HG03460 (cell line): ENCODE data around the gene GPC5.
"Not testable (repeated sequence)": the region's sequence is repeated elsewhere in the genome, so short reads cannot be mapped to it uniquely, and the experiment has no call there.

Source experiments
- ATAC-seq: cut with Tn5 transposase; IDR thresholded peaks from one replicate; pipeline ENCODE4 v1.9.1; 2021; ENCODE audit not compliant: unreplicated experiment

Gene GPC5

GRCh38 chr13:91767651-91768050, 369.2 kb downstream of the GPC5 start:
- no peak for ATAC-seq

GRCh38 chr13:91768746-91769145, 370.3 kb downstream of the GPC5 start:
- no peak for ATAC-seq

DNA sequence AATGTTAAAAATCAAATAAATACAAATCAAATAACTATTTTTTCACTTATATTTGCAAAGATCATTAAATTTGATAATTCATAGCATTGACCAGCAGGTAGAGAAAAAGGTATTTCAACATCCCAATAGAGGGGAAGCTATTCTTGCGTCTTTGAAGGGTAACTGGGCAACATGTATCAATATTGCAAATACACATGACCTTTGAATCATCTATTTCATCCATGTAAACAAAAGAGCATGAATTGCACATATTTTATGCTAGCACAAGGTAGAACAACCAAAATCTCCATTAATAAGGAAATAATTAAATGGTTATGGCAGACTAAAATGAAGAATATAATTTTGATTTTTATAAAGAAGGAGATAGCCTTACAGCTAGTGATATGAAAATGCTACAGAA, 372.8 kb downstream of the GPC5 start:
- ATAC-seq, result no peak

- ATAC-seq, result no peak
Observed at GRCh38 chr13:91773591-91774227, 375.3 kb downstream of the GPC5 start.

GRCh38 chr13:91774397-91774796, 376.0 kb downstream of the GPC5 start:
- ATAC-seq, result no peak

DNA sequence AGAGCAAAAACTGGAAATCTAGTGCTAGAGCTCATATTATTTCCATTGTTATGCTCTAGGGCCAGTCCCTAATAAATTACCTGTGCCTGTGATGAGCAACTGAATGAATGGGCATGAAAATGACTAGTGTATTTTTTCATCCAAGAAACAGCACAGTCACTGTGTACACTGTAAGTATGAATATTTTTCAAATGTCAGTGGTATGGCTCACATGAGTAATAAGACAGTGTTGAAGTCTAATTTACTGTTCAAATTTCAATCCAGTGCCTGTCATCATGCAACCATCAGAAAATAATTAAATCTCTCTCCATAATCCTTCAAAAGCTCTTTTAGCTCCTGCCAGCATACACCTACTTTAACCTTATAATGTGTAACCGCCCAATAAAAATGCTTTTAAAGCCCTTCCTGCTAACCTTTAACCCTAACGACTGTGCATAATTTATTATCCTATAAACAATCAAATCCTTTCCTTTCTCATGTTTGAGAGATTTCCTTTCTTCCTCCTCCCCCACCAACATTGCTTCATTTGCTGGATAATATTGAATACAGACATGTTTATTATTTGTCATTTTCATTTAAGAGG, 378.3 kb downstream of the GPC5 start:
- ATAC-seq, result no peak

GRCh38 chr13:91778123-91778522, 379.7 kb downstream of the GPC5 start:
- ATAC-seq, result no peak

DNA sequence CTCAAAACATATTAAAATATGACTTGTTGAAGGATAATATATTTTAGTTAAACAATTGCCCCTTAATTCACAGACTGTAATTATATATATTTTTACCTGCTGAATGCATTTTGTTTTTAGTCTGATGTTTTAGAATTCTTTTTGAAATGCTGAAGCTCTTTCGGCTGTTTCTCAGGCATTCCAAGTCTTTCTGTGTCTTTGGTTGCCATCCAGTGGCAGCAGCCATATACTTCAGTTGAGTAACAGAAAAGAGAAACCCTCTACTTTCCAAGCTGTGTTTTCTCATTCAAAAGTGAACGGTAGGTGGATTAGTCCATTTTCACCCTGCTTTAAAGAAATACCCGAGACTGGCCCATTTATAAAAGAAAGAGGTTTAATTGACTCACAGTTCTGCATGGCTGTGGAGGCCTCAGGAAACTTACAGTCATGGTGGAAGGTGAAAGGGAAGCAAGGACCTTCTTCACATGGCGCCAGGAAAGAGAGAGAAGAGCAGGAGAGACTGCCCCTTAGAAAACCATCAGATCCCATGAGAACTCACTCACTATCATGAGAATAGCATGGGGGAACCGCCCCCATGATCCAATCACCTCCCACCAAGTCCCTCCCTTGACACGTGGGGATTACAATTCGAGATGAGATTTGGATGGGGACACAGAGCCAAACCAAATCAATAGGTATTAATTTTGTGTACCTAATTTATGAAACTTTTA, 383.7 kb downstream of the GPC5 start:
- ATAC-seq, result not testable (repeated sequence)

GRCh38 chr13:91785431-91786119, 387.2 kb downstream of the GPC5 start:
- ATAC-seq, result no peak

DNA sequence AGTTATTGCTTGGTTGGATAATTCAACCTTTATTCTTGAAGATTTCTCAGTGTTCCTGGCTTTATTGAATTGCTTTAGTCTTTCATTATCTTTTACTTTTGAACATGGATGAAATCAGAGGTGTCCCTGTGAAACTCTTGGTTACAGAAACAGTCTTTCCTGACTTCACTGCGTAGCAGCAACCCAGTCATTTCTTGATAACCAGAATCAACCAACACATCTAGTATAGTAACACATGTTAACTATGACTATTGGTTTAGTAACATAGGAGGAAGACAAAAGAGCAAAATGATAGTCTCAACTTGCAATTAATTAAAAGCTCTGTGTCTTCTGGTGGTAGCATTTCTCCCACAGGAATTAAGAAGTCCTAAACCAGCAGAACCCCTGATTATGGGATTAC, 393.6 kb downstream of the GPC5 start:
- no peak for ATAC-seq

DNA sequence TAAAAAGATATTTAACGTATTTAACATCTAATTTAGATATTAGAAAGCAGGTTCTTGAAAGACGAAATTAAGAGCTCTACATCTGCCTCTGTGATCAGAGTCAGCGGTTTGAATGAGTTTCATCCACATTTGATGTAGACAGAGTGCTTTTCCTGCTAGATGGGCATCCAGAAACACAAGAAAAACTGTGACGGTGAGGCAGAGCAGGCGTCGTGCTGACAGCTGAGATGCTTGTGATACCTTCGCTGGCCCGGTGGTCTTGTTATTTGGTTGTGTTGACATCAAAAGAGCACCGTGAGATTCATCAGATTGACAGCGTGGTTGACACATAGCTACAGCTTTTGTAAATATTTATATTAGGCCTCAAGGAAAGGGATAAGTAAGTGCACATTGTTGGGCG, 399.1 kb downstream of the GPC5 start:
- ATAC-seq, result no peak

- not testable (repeated sequence) for ATAC-seq
Observed at GRCh38 chr13:91798338-91798737, 399.9 kb downstream of the GPC5 start.

DNA sequence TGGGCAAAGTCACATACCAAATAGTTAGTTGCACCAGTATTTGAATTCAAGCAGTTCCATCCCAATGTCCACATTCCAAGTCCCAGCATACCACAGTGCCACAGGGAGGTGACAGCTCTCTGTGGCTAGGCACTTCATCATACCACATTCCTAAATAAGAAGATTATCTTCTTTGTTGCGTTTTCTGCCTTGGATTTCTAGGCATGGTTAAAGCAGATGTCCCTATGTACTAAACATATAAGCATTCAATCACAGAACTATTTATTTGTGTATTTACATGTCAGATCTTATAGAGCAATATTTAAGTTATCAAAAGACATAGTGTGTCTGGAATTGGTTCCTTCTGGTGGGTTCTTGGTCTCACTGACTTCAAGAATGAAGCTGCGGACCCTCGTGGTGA, 403.4 kb downstream of the GPC5 start:
- not testable (repeated sequence) for ATAC-seq

DNA sequence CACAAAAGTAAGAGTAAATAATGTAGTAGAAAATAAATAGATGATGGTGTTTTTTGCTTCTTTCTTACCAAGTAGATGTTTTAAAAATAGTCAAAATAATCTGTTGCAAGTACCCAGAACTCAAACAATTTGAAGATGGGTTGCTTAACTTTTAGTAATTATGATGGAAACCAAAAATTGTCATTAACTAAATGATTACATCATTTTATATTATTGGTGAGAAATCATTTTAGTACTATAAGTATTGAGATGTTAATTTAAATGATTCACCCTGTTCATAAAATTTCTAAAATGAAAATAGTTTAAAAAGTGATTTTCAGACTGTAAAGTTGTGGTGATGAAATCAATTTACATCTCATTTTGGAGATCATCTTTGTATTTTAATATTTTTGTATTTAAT, 404.5 kb downstream of the GPC5 start:
- no peak for ATAC-seq

DNA sequence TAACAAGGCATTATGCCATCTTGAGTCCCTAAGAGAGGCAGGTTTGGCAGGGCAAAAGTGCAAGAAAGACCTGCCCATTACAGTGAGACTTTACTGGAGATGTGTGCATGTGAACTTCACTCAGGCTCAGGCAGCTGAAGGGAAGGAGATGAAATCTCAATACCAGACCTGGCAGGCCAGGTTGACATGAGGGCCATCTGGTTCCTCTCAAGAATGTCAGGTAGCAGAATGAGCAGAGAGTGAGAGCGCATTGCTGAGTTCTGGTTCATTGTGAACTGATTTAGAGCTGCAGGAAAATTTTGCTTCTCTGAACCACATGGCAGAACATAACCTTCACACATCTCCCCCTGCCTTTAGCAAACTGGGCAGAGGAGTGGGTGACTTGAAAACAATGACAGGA, 406.3 kb downstream of the GPC5 start:
- no peak for ATAC-seq

GRCh38 chr13:91805605-91806004, 407.2 kb downstream of the GPC5 start:
- ATAC-seq, result no peak

- ATAC-seq, result no peak
Observed at GRCh38 chr13:91809161-91809560, 410.7 kb downstream of the GPC5 start.

DNA sequence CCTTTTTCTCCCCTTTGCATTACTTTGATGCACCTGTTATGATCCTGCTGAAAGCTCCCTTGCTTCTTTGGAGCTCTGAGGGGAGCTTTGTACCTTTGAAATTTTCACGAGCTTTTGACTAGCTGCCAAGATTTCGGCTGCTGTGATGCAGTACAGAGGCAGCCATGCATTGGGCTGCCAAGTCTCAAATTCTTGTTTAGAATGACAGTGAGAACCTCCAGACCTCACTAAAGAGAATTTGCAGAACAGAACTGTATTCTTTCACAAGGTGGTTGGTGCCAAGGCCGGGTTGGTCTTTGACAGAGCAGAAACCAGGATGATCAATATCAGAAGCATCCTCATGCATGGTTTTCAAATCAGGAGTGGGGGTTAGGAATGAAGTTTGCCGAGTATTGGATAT, 414.8 kb downstream of the GPC5 start:
- ATAC-seq, result no peak

GRCh38 chr13:91816263-91816807, 417.9 kb downstream of the GPC5 start:
- ATAC-seq, result no peak

DNA sequence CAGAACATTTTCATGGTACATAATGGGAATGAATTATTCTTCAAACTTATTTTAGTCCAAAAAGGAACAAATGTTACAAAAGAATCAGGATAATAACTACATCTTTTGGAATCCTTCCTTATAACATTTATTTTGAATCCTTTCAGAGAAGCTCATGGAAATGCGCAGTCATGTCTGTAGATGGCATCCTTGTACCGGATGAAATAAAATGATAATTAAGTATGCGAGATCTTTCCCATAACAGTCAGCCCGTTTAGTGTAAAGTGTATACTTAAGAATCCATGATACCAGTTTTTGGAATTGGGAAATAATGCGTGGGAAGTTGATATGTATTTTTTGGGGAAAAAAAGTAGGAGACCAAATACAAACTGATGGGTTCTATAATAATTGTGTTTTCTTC, 418.8 kb downstream of the GPC5 start:
- no peak for ATAC-seq

GRCh38 chr13:91824416-91824815, 426.0 kb downstream of the GPC5 start:
- no peak for ATAC-seq

GRCh38 chr13:91825516-91825915, 427.1 kb downstream of the GPC5 start:
- no peak for ATAC-seq
